DMS 273 (cell line): ENCODE data around the gene TSEN54.

Source experiments
- DNase-seq: peaks from one replicate; lab custom pipeline; 2025; ENCODE audit not compliant: unreplicated experiment; lab: John Stamatoyannopoulos, UW

TSEN54 gene

GRCh38 chr17:75561927-75562603 is 45.7 kb downstream of the TSEN54 start:
- DNase-seq, result peak; percentile 26

- DNase-seq, result no peak
These were observed 46.9 kb downstream of the TSEN54 start for GRCh38 chr17:75563063-75563758.

DNA sequence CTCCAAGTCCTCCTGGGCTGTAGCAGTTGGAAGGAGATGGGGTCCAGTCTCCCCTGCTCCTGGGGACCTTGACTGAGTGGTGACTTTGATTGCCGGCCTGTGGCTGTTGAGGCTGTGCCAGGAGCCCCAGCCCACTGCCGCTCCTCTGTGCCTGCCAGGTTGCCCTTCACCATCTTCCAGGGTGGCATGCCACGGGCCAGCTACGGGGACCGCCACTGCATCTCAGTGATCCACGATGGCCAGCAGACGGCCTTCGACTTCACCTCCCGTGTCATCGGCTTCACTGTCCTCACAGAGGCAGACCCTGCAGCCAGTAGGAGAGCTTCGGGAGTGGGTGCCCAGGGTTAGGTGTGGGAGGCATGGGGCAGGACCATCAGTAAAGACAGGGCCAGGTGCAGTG is 47.9 kb downstream of the TSEN54 start:
- DNase-seq, result no peak

DNA sequence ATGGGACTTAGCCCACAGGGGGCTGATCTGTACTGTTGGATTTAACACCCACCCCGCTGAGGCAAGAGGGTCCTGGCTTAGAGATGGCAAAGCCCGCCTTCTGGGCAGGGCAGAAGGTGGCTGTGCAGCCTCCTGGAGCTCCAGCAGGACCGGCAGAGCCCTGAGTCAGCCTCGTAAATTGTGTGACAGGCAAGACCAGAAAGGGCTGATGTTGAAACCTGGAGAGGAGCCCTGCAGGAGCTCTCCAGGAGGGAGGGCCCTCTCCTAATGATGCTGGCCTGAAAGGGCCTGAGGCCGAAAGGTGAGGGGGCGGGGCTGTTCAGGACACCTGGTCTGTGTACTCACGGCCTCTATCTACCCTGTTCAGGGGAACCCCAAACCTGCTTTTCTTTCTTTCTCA is 48.7 kb downstream of the TSEN54 start:
- no peak for DNase-seq

GRCh38 chr17:75565618-75566017 is 49.3 kb downstream of the TSEN54 start:
- DNase-seq, result no peak

DNA sequence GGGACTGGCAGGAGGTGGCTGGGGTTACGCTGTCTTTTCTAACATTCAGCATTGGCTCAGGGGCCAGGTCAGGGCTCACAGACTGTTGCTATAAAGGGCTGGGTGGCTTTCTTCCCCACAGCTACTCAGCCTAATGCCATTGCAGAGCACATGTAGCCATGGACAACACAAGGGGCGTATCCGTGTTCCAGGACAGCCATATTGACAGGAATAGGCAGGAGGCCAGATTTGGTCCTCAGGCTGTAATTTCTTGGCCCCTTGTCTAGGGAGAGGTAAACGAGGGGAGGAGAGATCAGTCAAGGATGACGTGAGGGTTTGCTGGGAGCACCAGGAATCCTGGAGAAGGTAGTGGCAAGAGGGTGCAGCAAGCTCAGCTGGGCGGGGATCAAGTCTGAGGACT is 50.1 kb downstream of the TSEN54 start:
- no peak for DNase-seq

DNA sequence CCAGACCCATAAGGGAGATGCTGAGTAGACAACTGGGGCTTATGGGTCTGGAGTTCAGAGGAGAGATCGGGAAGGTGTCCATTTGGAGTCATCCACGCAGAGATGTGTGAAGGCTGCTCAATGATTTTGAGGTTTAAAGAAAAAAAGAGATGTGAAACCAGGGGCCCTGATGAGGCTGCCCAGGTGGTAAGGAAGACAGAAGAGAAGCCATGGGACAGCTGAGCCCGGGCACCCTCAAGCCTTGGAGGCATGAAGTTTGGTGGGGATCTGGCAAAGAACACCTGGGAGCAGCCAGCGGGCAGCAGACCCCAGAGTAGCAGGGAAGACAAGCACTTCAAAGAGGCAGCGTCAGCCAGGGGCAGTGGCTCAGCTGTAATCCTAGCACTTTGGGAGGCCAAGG is 50.5 kb downstream of the TSEN54 start:
- DNase-seq, result no peak

GRCh38 chr17:75568412-75569255 is 52.3 kb downstream of the TSEN54 start:
- no peak for DNase-seq

DNA sequence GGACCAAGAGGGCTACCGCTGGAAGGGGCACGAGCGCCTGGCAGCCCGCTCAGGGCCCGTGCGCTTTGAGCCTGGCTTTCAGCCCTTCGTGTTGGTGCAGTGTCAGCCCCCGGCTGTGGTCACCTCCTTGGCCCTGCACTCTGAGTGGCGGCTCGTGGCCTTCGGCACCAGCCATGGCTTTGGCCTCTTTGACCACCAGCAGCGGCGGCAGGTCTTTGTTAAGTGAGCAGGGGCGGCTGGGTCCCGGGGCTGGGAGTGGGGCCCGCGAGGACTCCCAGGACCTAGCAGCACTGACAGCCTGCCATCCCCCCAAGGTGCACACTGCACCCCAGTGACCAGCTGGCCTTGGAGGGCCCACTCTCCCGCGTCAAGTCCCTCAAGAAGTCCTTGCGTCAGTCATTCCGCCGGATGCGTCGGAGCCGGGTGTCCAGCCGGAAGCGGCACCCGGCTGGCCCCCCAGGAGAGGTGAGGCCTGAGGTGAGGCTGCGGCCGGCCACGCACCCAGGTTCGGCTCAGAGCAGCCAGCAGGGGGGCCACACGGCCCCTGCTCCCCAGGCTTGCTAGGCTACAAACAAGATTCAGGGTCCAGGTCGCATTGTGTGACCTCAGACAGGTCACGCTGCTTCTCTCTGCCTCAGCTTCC is 53.8 kb downstream of the TSEN54 start:
- DNase-seq, result no peak

GRCh38 chr17:75570772-75571171 is 54.4 kb downstream of the TSEN54 start:
- no peak for DNase-seq

- DNase-seq, result no peak
These were observed 55.0 kb downstream of the TSEN54 start for GRCh38 chr17:75571197-75571884.

GRCh38 chr17:75571885-75572215 is 55.5 kb downstream of the TSEN54 start:
- no peak for DNase-seq

GRCh38 chr17:75572713-75573539 is 56.6 kb downstream of the TSEN54 start:
- no peak for DNase-seq

GRCh38 chr17:75573540-75573957 is 57.2 kb downstream of the TSEN54 start:
- no peak for DNase-seq

- no peak for DNase-seq
These were observed 57.7 kb downstream of the TSEN54 start for GRCh38 chr17:75573994-75574393.
